HepG2 (cell line): ENCODE data around the gene CENPO. TPM values are rescaled to one million over a fixed set of nuclear protein-coding genes. Genes with fewer than 3 reads are reported as not detected.

ENCODE experiments used
- ATAC-seq: fragments of 200-7000 bp; cut with Tn5 transposase; 3 replicates; pipeline ENCODE4 v1.9.1; 2020; ENCODE audit warnings: mild to moderate bottlenecking, moderate library complexity
- BruUV-seq: library from RNA; stranded (reverse); fragments of 400-500 nt; replicated peaks from 2 replicates; lab custom pipeline; 2021; lab: Mats Ljungman, UMichigan
- CTCF ChIA-PET: fragments of 300-600 bp; formaldehyde crosslinking; extraction: SDS; loops from one replicate; lab custom pipeline; 2021; ENCODE audit warnings: low total read pairs, inconsistent platforms, low intra/inter-chr PET ratio; lab: Yijun Ruan, JAX
- POLR2A ChIA-PET: fragments of 350-600 bp; sonication (Branson Sonifier 250); formaldehyde crosslinking; loops from one replicate; lab custom pipeline; 2020; ENCODE audit warnings: antibody characterized with exemption, inconsistent platforms; lab: Yijun Ruan, JAX
- DNase-seq: peaks from one replicate; pipeline ENCODE4 v3.0.0-alpha.2; 2015; ENCODE audit warnings: low spot score
- FAIRE-seq: peaks from 3 replicates; lab custom pipeline; 2011; peaks lifted over from hg19 to GRCh38; lab: Jason Lieb, UNC
- H2AFZ ChIP-seq: one replicate; pipeline ENCODE4 v1.6.1; 2011; ENCODE audit warnings: low read length, inconsistent platforms
- H3K27ac ChIP-seq: fragments of 300-600 bp; 3 replicates; pipeline ENCODE4 v1.8.0; 2011; ENCODE audit warnings: mixed run types, mild to moderate bottlenecking, mixed read lengths, low read length, inconsistent platforms; ENCODE audit not compliant: insufficient read depth; ENCODE audit errors: extremely low read length
- H3K27me3 ChIP-seq, 2 experiments: fragments of 200-600 bp in 1 of 2; 2 replicates in 1 of 2; 3 replicates in 1 of 2; pipeline versions ENCODE4 v1.6.0 to v1.8.0; 2011; ENCODE audit warnings: low read length in 2 of 2, mild to moderate bottlenecking in 2 of 2, moderate library complexity in 2 of 2, inconsistent platforms in 1 of 2; ENCODE audit not compliant: insufficient read depth in 2 of 2, control insufficient read depth in 1 of 2
- H3K36me3 ChIP-seq, 2 experiments: fragments of 200-600 bp in 1 of 2; replicated peaks in 1 of 2; 2 replicates in 1 of 2; 3 replicates in 1 of 2; pipeline versions ENCODE4 v1.5.1 to v1.8.0; 2011; ENCODE audit warnings: low read length in 2 of 2, inconsistent platforms in 1 of 2; ENCODE audit not compliant: insufficient read depth in 2 of 2, control insufficient read depth in 1 of 2
- H3K4me1 ChIP-seq: 2 replicates; pipeline ENCODE4 v1.5.1; 2012; ENCODE audit warnings: low read length, inconsistent platforms; ENCODE audit not compliant: insufficient read depth
- H3K4me2 ChIP-seq: 2 replicates; pipeline ENCODE4 v1.6.0; 2011; ENCODE audit warnings: low read depth, low read length, inconsistent platforms
- H3K4me3 ChIP-seq, 3 experiments: fragments of 200-600 bp in 1 of 3; sonication (generic), shearing (Covaris generic) in 1 of 3; replicated peaks in 1 of 3; 2 replicates each; pipeline ENCODE4 v1.5.1; 2011 to 2016; ENCODE audit warnings: low read length in 3 of 3, inconsistent platforms in 2 of 3, low read depth in 2 of 3, mild to moderate bottlenecking in 2 of 3, control low read depth in 1 of 3, mixed read lengths in 1 of 3; ENCODE audit not compliant: insufficient read depth in 1 of 3
- H3K79me2 ChIP-seq: one replicate; pipeline ENCODE4 v1.6.1; 2011; ENCODE audit warnings: low read length, inconsistent platforms; ENCODE audit not compliant: insufficient read depth
- H3K9ac ChIP-seq: 2 replicates; pipeline ENCODE4 v1.6.0; 2011; ENCODE audit warnings: mild to moderate bottlenecking, low read depth, low read length, inconsistent platforms; ENCODE audit not compliant: insufficient read depth
- H3K9me3 ChIP-seq: 2 replicates; pipeline ENCODE4 v1.5.1; 2012; ENCODE audit warnings: mild to moderate bottlenecking, low read length
- H4K20me1 ChIP-seq: 2 replicates; pipeline ENCODE4 v1.6.0; 2011; ENCODE audit warnings: inconsistent platforms, mild to moderate bottlenecking, low read length, moderate library complexity; ENCODE audit not compliant: insufficient read depth
- CHCHD3 ChIP-seq: sonication (generic); formaldehyde crosslinking; IDR thresholded peaks from 2 replicates; pipeline ENCODE4 v1.8.0; 2022; ENCODE audit warnings: mild to moderate bottlenecking, missing genetic modification reagents, moderate library complexity
- DBP ChIP-seq: sonication (generic); formaldehyde crosslinking; IDR thresholded peaks from 2 replicates; pipeline ENCODE4 v1.4.0; 2020; ENCODE audit warnings: missing genetic modification reagents; ENCODE audit errors: not compliant biosample characterization
- EEA1 ChIP-seq: sonication (generic); formaldehyde crosslinking; IDR thresholded peaks from 2 replicates; pipeline ENCODE4 v1.5.1; 2020; ENCODE audit warnings: mild to moderate bottlenecking, missing genetic modification reagents, borderline replicate concordance
- HCFC1 ChIP-seq: fragments of 150-350 bp; IDR thresholded peaks from 2 replicates; pipeline ENCODE4 v1.6.1; 2014; ENCODE audit warnings: low read depth, low read length
- KDM4B ChIP-seq: sonication (generic); formaldehyde crosslinking; IDR thresholded peaks from 2 replicates; pipeline ENCODE4 v1.4.0; 2020; ENCODE audit warnings: missing genetic modification reagents
- POLR2A ChIP-seq, 2 experiments: IDR thresholded peaks; 2 replicates each; pipeline ENCODE4 v1.6.1; 2011; ENCODE audit warnings: low read depth in 2 of 2, low read length in 2 of 2, mild to moderate bottlenecking in 1 of 2, moderate library complexity in 1 of 2; ENCODE audit not compliant: insufficient read depth in 1 of 2
- ZBTB14 ChIP-seq: sonication (generic); formaldehyde crosslinking; IDR thresholded peaks from 2 replicates; pipeline ENCODE4 v1.4.0; 2020; ENCODE audit warnings: missing genetic modification reagents
- ZNF142 ChIP-seq: sonication (generic); formaldehyde crosslinking; IDR thresholded peaks from 2 replicates; pipeline ENCODE4 v1.4.0; 2020; ENCODE audit warnings: missing genetic modification reagents
- ZNF20 ChIP-seq: sonication (generic); formaldehyde crosslinking; IDR thresholded peaks from 2 replicates; pipeline ENCODE4 v1.4.0; 2020; ENCODE audit warnings: mild to moderate bottlenecking, moderate library complexity, missing genetic modification reagents
- ZNF232 ChIP-seq: sonication (generic); formaldehyde crosslinking; IDR thresholded peaks from 2 replicates; pipeline ENCODE4 v1.4.0; 2020; ENCODE audit warnings: missing genetic modification reagents, borderline replicate concordance
- ZNF253 ChIP-seq: sonication (generic); formaldehyde crosslinking; IDR thresholded peaks from 2 replicates; pipeline ENCODE4 v1.8.0; 2022; ENCODE audit warnings: mild to moderate bottlenecking, missing genetic modification reagents, borderline replicate concordance
- ZNF574 ChIP-seq: sonication (generic); formaldehyde crosslinking; IDR thresholded peaks from 2 replicates; pipeline ENCODE4 v1.4.0; 2020; ENCODE audit warnings: missing genetic modification reagents
- ZSCAN25 ChIP-seq: sonication (generic); formaldehyde crosslinking; IDR thresholded peaks from 2 replicates; pipeline ENCODE4 v1.8.0; 2022; ENCODE audit warnings: mild to moderate bottlenecking, missing genetic modification reagents
- WGBS: methylation state at CpG from one replicate; pipeline ENCODE4 v1.1.6; 2017; ENCODE audit warnings: low lambda C conversion rate; 5-methylcytosine and 5-hydroxymethylcytosine counted together
- in situ Hi-C: cut with HindIII; loops from 2 replicates; pipeline ENCODE4 v1.10.0; 2017; ENCODE audit warnings: low pct_unique_long_range_greater_than_20kb; ENCODE audit not compliant: extremely low pct_ligation_motif_present
- intact Hi-C: fragments of 100-400 bp; cut with micrococcal nuclease; formaldehyde crosslinking; loops from one replicate; pipeline ENCODE4 v1.10.0; 2022; ENCODE audit not compliant: unreplicated experiment
- polyA plus RNA-seq, 8 experiments: library from polyadenylated mRNA; depleted of rRNA in 3 of 8; stranded (reverse) in 7 of 8; unstranded in 1 of 8; fragments of >200 nt; fragmentation: Illumina TruSeq in 4 of 8; extraction: Trizol in 4 of 8; gene quantifications; 2 replicates each; pipeline versions ENCODE4 v1.2.1 to v1.2.3, GENCODE V29; 2011 to 2016; ENCODE audit warnings: low read depth in 4 of 8, missing spikeins in 1 of 8, mixed read lengths in 1 of 8; ENCODE audit not compliant: insufficient read depth in 1 of 8
- total RNA-seq, 5 experiments: library from RNA; depleted of rRNA; stranded (reverse); fragments of >200 nt; fragmentation: Illumina TruSeq; extraction: Trizol; gene quantifications; 2 replicates each; pipeline ENCODE4 v1.2.3, GENCODE V29; 2016; ENCODE audit warnings: low read depth in 1 of 5

CENPO gene
- total and polyA plus RNA-seq, 2 of the 13 experiments (the other 11 are each of a cell fraction or from before 2014, with no cell fraction given), result 19.7 to 35.5 TPM

- no TSS peak for BruUV-seq
- WGBS, result 96% methylated on average over 7 of the region's 7 CpGs
- H3K4me3 ChIP-seq, result no peak overlapping the region
- CTCF ChIA-PET, result no interaction called here
- no peaks in the 10 kb centered on the region for H3K79me2 ChIP-seq
- intact Hi-C loops (no loop called here), in situ Hi-C loops (no loop called here)
- no peaks in the 10 kb centered on the region for H4K20me1 ChIP-seq
- no peaks in the 10 kb centered on the region for H3K4me1 ChIP-seq
- POLR2A ChIA-PET, result no interaction called here
- no peak overlapping the region for H3K9ac ChIP-seq
- H3K36me3 ChIP-seq, result peaks cover 12 to 41% of the 10 kb centered on the region in 2 experiments
- H3K27ac ChIP-seq, result no peak overlapping the region
- H3K4me2 ChIP-seq, result no peak overlapping the region
- no peaks in the 10 kb centered on the region for H3K27me3 ChIP-seq
- ATAC-seq (no peak), DNase-seq (no peak), FAIRE-seq (no peak)
- no peaks in the 10 kb centered on the region for H3K9me3 ChIP-seq
- H2AFZ ChIP-seq, result no peak overlapping the region
- TF ChIP-seq ZSCAN25 (CRISPR knock-in tag), result no peak
- TF ChIP-seq EEA1 (CRISPR knock-in tag), result no peak
- TF ChIP-seq ZNF232 (CRISPR knock-in tag), result no peak
- no peak for TF ChIP-seq ZNF142 (CRISPR knock-in tag)
- TF ChIP-seq KDM4B (CRISPR knock-in tag), result no peak
- TF ChIP-seq CHCHD3 (CRISPR knock-in tag), result no peak
- no peak for TF ChIP-seq ZNF574
- TF ChIP-seq POLR2A (IDR thresholded peaks at IDR 0.05; ENCODE audit: insufficient read depth in 1 of 2, low read depth in 2 of 2, low read length in 2 of 2), result no peak
- no peak for TF ChIP-seq ZNF20 (CRISPR knock-in tag)
- no peak for TF ChIP-seq DBP
- no peak for TF ChIP-seq ZBTB14 (CRISPR knock-in tag)
- no peak for TF ChIP-seq HCFC1
- TF ChIP-seq ZNF253 (CRISPR knock-in tag), result no peak
These were observed 29.0 kb downstream of the CENPO start for GRCh38 chr2:24822049-24822706.
